ENCODE results near the gene NUP214. TPM values are rescaled to one million over a fixed set of nuclear protein-coding genes. Genes with fewer than 3 reads are reported as not detected.
"Not testable (repeated sequence)": the region's sequence is repeated elsewhere in the genome, so short reads cannot be mapped to it uniquely, and the experiment has no call there.

The NUP214 gene
- total RNA-seq, 1 donor from 2014 or later: 24.7 TPM

DNA sequence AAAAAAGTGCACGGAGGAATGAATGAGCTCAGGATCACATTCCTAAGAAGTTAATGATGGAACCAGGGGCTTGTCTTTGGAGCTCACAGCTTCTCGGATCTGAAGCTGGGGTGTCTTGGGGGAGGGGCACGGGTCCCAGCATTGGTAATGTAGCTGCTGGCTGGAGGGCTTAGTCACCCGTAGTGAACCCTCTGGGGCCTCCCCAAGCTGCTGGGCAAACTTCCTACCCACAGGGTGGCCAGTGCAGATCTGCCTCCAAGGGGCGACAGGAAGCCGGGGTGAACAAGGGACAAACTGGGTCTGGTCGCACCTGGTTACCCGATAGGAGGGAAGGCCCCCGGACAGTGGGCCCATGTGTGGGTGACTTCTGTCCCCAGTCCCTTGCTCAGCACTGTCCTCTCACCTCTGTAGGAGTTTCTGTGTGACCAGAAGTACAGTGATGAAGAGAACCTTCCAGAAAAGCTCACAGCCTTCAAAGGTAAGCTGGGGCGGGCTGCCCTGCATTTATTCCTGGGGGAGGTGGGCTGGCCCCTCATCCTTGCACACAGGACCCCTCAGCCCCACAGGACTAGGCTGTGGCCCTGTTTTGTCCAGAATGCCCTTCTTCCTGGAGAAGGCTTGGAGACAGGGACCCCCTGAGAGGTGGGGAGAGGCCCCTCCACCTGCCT, 14.1 kb upstream of the NUP214 start:
- Histone ChIP-seq H3K27me3 (ENCODE audit: low read depth) (no peaks in the 10 kb centered on the region), H3K4me1 (peaks cover 54% of the 10 kb centered on the region), H3K9me3 (replicated peaks) (no peaks in the 10 kb centered on the region), H3K4me3 (no peak overlapping the region), H3K36me3 (peaks cover 2% of the 10 kb centered on the region), H3K27ac (replicated peaks) (peak overlapping the region; percentile 90)
- intact Hi-C loops (cut with micrococcal nuclease): no loop called here
- DNase-seq: no peak
- TF ChIP-seq, protein P1, sequence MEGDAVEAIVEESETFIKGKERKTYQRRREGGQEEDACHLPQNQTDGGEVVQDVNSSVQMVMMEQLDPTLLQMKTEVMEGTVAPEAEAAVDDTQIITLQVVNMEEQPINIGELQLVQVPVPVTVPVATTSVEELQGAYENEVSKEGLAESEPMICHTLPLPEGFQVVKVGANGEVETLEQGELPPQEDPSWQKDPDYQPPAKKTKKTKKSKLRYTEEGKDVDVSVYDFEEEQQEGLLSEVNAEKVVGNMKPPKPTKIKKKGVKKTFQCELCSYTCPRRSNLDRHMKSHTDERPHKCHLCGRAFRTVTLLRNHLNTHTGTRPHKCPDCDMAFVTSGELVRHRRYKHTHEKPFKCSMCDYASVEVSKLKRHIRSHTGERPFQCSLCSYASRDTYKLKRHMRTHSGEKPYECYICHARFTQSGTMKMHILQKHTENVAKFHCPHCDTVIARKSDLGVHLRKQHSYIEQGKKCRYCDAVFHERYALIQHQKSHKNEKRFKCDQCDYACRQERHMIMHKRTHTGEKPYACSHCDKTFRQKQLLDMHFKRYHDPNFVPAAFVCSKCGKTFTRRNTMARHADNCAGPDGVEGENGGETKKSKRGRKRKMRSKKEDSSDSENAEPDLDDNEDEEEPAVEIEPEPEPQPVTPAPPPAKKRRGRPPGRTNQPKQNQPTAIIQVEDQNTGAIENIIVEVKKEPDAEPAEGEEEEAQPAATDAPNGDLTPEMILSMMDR (IDR thresholded peaks at IDR 0.05; ENCODE audit: borderline replicate concordance): no peak

DNA sequence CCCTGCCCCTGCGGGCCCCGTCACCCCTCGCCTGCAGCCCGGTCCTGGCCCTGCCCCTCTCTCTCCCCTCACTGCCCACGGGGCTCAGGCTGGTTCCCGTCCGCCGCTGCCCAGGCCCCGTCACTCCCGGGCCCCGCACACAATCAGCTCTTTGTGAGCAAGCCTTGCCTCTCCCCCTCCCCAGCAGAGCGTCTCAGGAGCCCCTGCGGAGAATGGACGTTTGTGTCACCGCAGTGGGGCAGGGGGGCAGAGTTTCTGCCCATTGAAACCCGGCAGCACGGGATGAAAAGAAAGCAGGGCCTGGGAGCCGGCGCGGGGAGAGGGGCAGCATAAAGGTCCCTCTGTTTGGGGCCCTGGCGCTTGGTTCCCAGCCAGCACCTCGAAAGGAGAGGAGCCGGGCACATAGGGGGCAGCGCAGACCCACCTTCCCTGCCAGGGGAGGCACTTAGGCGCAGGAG, 13.5 kb upstream of the NUP214 start:
- no peak for DNase-seq
- intact Hi-C loops (cut with micrococcal nuclease): no loop called here
- Histone ChIP-seq H3K27ac (replicated peaks) (peak overlapping the region; percentile 90), H3K9me3 (replicated peaks) (no peaks in the 10 kb centered on the region), H3K4me3 (no peak overlapping the region), H3K4me1 (peaks cover 49% of the 10 kb centered on the region), H3K36me3 (no peaks in the 10 kb centered on the region), H3K27me3 (ENCODE audit: low read depth) (no peaks in the 10 kb centered on the region)
- TF ChIP-seq, protein P1 (IDR thresholded peaks at IDR 0.05; ENCODE audit: borderline replicate concordance): no peak

DNA sequence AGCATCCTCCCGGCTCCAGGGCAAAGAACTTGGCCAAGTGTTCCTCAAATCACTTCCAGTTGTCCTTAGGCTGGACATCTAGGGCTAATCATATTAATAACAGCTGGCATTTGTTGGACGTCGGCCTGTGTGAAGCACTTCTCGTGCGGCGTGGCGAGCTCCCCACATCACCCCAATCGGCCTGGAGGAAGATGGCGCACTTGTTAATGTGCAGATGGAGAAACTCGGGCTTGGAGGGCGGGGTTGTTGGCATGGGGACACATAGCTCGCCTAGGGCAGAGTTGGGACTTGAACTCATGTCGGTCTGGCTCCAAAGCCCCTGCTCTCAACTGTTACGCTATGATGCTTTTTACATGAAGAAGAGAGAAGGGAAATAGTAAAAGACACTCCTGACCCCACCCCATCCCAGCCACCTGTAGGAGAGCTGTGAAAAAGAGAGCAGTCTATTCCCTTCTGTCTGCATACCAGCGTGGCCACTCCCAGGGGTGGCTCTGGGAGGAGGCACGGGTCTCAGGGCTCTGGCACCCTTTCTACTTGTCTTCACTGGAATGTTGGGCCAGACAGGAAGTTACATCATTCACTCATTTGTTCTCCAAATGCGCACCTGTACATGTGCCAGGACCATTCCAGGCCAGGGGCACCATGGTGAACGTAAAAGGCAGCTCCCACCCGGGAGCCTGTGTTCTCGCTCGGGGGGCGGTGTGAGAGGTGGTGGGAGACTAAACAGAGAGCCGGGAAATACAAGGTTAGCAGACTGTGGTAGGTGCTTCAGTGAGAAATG, 12.8 kb upstream of the NUP214 start:
- Histone ChIP-seq H3K9me3 (replicated peaks) (no peaks in the 10 kb centered on the region), H3K4me1 (peaks cover 49% of the 10 kb centered on the region), H3K36me3 (peaks cover under 1% of the 10 kb centered on the region), H3K27me3 (ENCODE audit: low read depth) (no peaks in the 10 kb centered on the region), H3K27ac (replicated peaks) (peak overlapping the region; percentile 90), H3K4me3 (no peak overlapping the region)
- TF ChIP-seq, protein P1 (IDR thresholded peaks at IDR 0.05; ENCODE audit: borderline replicate concordance): no peak
- DNase-seq: no peak
- intact Hi-C loops (cut with micrococcal nuclease): no loop called here

DNA sequence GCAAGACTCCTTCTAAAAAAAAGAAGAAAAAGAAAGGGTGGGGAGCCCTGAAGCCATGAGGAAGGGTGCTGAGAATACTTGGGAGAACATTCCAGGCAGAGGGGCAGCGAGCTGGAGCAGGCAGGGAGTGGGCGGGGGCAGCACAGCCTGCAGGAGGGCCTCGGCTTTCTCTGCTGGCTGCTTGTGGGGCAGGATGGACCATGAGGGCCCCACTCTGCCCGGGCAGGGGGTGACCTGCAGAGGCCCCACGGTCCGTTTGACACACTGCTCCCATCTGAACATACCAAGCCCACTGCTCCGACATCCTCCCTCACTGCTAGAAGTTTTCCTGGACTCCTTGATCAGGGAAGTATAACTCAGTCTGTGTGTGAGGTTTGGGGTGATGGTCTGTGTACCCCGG, 11.7 kb upstream of the NUP214 start:
- peaks cover 11% of the 10 kb centered on the region for H3K36me3 ChIP-seq
- no peaks in the 10 kb centered on the region for H3K9me3 ChIP-seq (replicated peaks)
- H3K4me1 ChIP-seq: peaks cover 46% of the 10 kb centered on the region
- H3K4me3 ChIP-seq: no peak overlapping the region
- peak overlapping the region; percentile 90 for H3K27ac ChIP-seq (replicated peaks)
- intact Hi-C loops (cut with micrococcal nuclease): no loop called here
- DNase-seq: no peak
- TF ChIP-seq, protein P1 (IDR thresholded peaks at IDR 0.05; ENCODE audit: borderline replicate concordance): no peak
- no peaks in the 10 kb centered on the region for H3K27me3 ChIP-seq (ENCODE audit: low read depth)

DNA sequence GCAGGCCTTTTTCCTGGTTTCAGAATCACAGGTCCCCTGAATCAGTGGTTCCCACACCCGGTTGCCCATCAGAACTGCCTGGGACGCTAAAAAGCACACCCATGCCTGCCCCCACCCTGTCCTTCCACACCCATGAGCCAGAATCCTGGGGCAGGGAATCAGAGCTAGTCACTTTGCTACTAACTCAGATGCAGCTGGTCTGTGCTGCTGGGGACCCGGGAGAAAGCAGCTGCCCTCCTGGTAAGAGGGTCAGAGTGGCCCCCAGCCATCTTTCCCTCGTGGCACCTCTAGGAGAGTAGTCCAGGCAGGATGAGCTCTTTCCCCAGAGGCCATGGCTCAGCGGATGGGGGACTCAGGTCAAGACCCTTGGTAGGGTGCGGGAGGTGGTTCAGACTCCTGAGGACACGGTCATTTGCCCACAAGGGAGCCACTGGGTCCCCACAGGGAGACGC, 11.3 kb upstream of the NUP214 start:
- no peak for DNase-seq
- TF ChIP-seq, protein P1 (IDR thresholded peaks at IDR 0.05; ENCODE audit: borderline replicate concordance): no peak
- Histone ChIP-seq H3K27ac (replicated peaks) (peak overlapping the region; percentile 90), H3K27me3 (ENCODE audit: low read depth) (no peaks in the 10 kb centered on the region), H3K36me3 (peaks cover 11% of the 10 kb centered on the region), H3K9me3 (replicated peaks) (no peaks in the 10 kb centered on the region), H3K4me1 (peaks cover 46% of the 10 kb centered on the region), H3K4me3 (no peak overlapping the region)
- intact Hi-C loops (cut with micrococcal nuclease): no loop called here

DNA sequence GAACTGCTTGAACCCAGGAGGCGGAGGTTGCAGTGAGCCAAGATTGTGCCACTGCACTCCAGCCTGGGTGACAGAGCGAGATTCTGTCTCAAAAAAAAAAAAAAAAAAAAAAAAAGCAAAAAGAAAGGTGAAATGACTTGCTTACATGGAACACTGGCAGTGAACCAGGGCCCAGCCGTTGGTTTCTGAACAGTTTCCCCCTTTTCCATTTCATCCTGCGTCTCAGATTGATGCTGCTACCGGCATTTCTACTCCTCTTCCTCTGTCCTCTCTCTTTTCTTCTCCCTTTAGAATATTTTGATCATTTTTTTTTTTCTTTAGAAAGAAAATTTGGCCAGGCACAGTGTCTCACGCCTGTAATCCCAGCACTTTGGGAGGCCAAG, 10.0 kb upstream of the NUP214 start:
- Histone ChIP-seq H3K4me1 (peaks cover 46% of the 10 kb centered on the region), H3K36me3 (peaks cover 19% of the 10 kb centered on the region), H3K27ac (replicated peaks) (peak overlapping the region; percentile 90)
- H3K4me3 ChIP-seq; intact Hi-C loops (cut with micrococcal nuclease); DNase-seq; H3K9me3 ChIP-seq (replicated peaks); H3K27me3 ChIP-seq (ENCODE audit: low read depth): not testable (repeated sequence)

All from left ventricle myocardium inferior (tissue), 1 donor.